ENCODE results near the gene FERMT1.
"Not testable (repeated sequence)": the region's sequence is repeated elsewhere in the genome, so short reads cannot be mapped to it uniquely, and the experiment has no call there.

DNA sequence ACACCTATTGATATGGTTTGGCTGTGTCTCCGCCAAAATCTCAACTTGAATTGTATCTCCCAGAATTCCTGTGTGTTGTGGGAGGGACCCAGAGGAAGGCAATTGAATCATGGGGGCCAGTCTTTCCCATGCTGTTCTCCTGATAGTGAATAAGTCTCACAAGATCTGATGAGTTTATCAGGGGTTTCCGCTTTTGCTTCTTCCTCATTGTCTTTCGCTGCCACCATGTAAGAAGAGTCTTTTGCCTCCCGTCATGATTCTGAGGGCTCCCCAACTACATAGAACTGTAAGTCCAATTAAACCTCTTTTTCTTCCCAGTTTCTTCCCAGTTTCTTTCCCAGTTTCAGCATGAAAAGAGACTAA, 68.2 kb downstream of the FERMT1 start:
- TF ChIP-seq POLR2AphosphoS5 (IDR thresholded peaks at IDR 0.05; ENCODE audit: low read depth); EZH2 (IDR thresholded peaks at IDR 0.05; ENCODE audit: low read depth, unreplicated experiment); EZH2phosphoT487 (IDR thresholded peaks at IDR 0.05; ENCODE audit: unreplicated experiment); JUNB (IDR thresholded peaks at IDR 0.05; ENCODE audit: unreplicated experiment); ZNF114 (CRISPR knock-in tag; IDR thresholded peaks at IDR 0.05); ZNF331 (CRISPR knock-in tag; IDR thresholded peaks at IDR 0.05; ENCODE audit: low read depth); REST (IDR thresholded peaks at IDR 0.05; ENCODE audit: unreplicated experiment); NANOG (IDR thresholded peaks at IDR 0.05; ENCODE audit: borderline replicate concordance); CREB1 (CRISPR knock-in tag; IDR thresholded peaks at IDR 0.05; ENCODE audit: low read depth); ETS1 (IDR thresholded peaks at IDR 0.05): not testable (repeated sequence)
- TF ChIP-seq, protein P1, sequence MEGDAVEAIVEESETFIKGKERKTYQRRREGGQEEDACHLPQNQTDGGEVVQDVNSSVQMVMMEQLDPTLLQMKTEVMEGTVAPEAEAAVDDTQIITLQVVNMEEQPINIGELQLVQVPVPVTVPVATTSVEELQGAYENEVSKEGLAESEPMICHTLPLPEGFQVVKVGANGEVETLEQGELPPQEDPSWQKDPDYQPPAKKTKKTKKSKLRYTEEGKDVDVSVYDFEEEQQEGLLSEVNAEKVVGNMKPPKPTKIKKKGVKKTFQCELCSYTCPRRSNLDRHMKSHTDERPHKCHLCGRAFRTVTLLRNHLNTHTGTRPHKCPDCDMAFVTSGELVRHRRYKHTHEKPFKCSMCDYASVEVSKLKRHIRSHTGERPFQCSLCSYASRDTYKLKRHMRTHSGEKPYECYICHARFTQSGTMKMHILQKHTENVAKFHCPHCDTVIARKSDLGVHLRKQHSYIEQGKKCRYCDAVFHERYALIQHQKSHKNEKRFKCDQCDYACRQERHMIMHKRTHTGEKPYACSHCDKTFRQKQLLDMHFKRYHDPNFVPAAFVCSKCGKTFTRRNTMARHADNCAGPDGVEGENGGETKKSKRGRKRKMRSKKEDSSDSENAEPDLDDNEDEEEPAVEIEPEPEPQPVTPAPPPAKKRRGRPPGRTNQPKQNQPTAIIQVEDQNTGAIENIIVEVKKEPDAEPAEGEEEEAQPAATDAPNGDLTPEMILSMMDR (conservative IDR thresholded peaks at IDR 0.05; ENCODE audit: low read depth in 2 of 2): not testable (repeated sequence)

Data from GM23338 (cell line).